ENCODE results near the gene SEMA5A.

DNA sequence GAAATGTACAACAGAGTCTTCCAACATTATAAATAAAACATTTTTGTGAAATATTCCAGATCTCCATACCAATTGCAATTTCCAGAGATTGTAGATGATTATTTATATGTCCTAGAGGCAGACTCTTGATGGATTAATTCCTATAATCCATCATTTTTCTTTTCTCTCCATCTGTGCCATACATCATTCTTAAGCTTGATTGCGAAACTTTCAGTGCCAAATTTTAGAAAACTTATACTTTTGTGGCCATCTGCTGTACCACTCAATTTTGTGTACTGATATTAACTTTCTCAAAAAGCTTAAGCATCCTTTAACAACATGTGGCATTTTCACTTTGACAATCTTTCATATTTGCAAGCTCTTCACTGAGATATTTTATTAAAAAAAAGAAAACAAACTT lies 446.9 kb downstream of the SEMA5A start:
- TF ChIP-seq POLR2AphosphoS5 (IDR thresholded peaks at IDR 0.05), result no peak
- TF ChIP-seq CTCF (IDR thresholded peaks at IDR 0.05), result no peak
- no peak for TF ChIP-seq EP300 (IDR thresholded peaks at IDR 0.05)
- no peak for TF ChIP-seq POLR2A (IDR thresholded peaks at IDR 0.05)

All from gastroesophageal sphincter (tissue), 3 donors.